ENCODE measurements around the gene RHOA.

- TF ChIP-seq, protein P1, sequence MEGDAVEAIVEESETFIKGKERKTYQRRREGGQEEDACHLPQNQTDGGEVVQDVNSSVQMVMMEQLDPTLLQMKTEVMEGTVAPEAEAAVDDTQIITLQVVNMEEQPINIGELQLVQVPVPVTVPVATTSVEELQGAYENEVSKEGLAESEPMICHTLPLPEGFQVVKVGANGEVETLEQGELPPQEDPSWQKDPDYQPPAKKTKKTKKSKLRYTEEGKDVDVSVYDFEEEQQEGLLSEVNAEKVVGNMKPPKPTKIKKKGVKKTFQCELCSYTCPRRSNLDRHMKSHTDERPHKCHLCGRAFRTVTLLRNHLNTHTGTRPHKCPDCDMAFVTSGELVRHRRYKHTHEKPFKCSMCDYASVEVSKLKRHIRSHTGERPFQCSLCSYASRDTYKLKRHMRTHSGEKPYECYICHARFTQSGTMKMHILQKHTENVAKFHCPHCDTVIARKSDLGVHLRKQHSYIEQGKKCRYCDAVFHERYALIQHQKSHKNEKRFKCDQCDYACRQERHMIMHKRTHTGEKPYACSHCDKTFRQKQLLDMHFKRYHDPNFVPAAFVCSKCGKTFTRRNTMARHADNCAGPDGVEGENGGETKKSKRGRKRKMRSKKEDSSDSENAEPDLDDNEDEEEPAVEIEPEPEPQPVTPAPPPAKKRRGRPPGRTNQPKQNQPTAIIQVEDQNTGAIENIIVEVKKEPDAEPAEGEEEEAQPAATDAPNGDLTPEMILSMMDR (IDR thresholded peaks at IDR 0.05) = no peak
- no peak for TF ChIP-seq POLR2A (IDR thresholded peaks at IDR 0.05)
These were observed 786 bp downstream of the RHOA start for GRCh38 chr3:49410846-49411534.

Measured in tibial nerve (tissue), 3 donors.